HepG2 (cell line): ENCODE measurements around the gene PIK3R1. TPM values are rescaled to one million over a fixed set of nuclear protein-coding genes. Genes with fewer than 3 reads are reported as not detected.

Experiments used
- ARID5B ChIP-seq: IDR thresholded peaks from 2 replicates; pipeline ENCODE4 v1.4.0; 2020; ENCODE audit warnings: mild to moderate bottlenecking, missing genetic modification reagents
- ARNT2 ChIP-seq: sonication (generic); formaldehyde crosslinking; IDR thresholded peaks from 2 replicates; pipeline ENCODE4 v1.8.0; 2022; ENCODE audit warnings: mild to moderate bottlenecking, low read depth, missing genetic modification reagents, moderate library complexity
- BCL6 ChIP-seq: IDR thresholded peaks from 2 replicates; pipeline ENCODE4 v1.6.1; 2016; ENCODE audit warnings: missing genetic modification reagents, missing compliant biosample characterization
- IRX3 ChIP-seq: sonication (generic); formaldehyde crosslinking; IDR thresholded peaks from 2 replicates; pipeline ENCODE4 v1.8.1; 2023; ENCODE audit warnings: mild to moderate bottlenecking, low read depth, missing genetic modification reagents, borderline replicate concordance
- JDP2 ChIP-seq: sonication (generic); formaldehyde crosslinking; IDR thresholded peaks from 2 replicates; pipeline ENCODE4 v1.8.1; 2022; ENCODE audit warnings: missing genetic modification reagents, borderline replicate concordance
- KDM3A ChIP-seq: IDR thresholded peaks from 2 replicates; pipeline ENCODE4 v1.6.1; 2018; ENCODE audit warnings: low read depth, missing compliant biosample characterization
- KLF12 ChIP-seq: sonication (generic); formaldehyde crosslinking; IDR thresholded peaks from 2 replicates; pipeline ENCODE4 v1.4.0; 2020; ENCODE audit warnings: missing genetic modification reagents, borderline replicate concordance
- NFE2L2 ChIP-seq: fragments of 150-350 bp; IDR thresholded peaks from 2 replicates; pipeline ENCODE4 v1.6.1; 2014; ENCODE audit warnings: low read length
- PLRG1 ChIP-seq: fragments of 450-650 bp; conservative IDR thresholded peaks from 2 replicates; pipeline ENCODE4 v1.6.1; 2016
- SRY ChIP-seq: sonication (generic); formaldehyde crosslinking; IDR thresholded peaks from 2 replicates; pipeline ENCODE4 v1.8.0; 2022; ENCODE audit warnings: mild to moderate bottlenecking, missing genetic modification reagents
- USF2 ChIP-seq, 2 experiments: sonication (generic) in 1 of 2; formaldehyde crosslinking in 1 of 2; IDR thresholded peaks; 2 replicates each; pipeline versions ENCODE4 v1.5.1 to v1.6.1; 2011 to 2020; ENCODE audit warnings: borderline replicate concordance in 1 of 2, low read depth in 1 of 2, low read length in 1 of 2, mild to moderate bottlenecking in 1 of 2, missing genetic modification reagents in 1 of 2, moderate library complexity in 1 of 2
- ZNF329 ChIP-seq: sonication (generic); formaldehyde crosslinking; IDR thresholded peaks from 2 replicates; pipeline ENCODE4 v1.9.0; 2021; ENCODE audit warnings: low read depth, mild to moderate bottlenecking, missing genetic modification reagents
- ZNF484 ChIP-seq: sonication (generic); formaldehyde crosslinking; IDR thresholded peaks from 2 replicates; pipeline ENCODE4 v1.5.1; 2020; ENCODE audit warnings: mild to moderate bottlenecking, low read depth, missing genetic modification reagents, borderline replicate concordance
- ZNF576 ChIP-seq: sonication (generic); formaldehyde crosslinking; IDR thresholded peaks from 2 replicates; pipeline ENCODE4 v1.4.0; 2020; ENCODE audit warnings: mild to moderate bottlenecking, missing genetic modification reagents
- polyA plus RNA-seq, 8 experiments: library from polyadenylated mRNA; depleted of rRNA in 3 of 8; stranded (reverse) in 7 of 8; unstranded in 1 of 8; fragments of >200 nt; fragmentation: Illumina TruSeq in 4 of 8; extraction: Trizol in 4 of 8; gene quantifications; 2 replicates each; pipeline versions ENCODE4 v1.2.1 to v1.2.3, GENCODE V29; 2011 to 2016; ENCODE audit warnings: low read depth in 4 of 8, missing spikeins in 1 of 8, mixed read lengths in 1 of 8; ENCODE audit not compliant: insufficient read depth in 1 of 8
- total RNA-seq, 5 experiments: library from RNA; depleted of rRNA; stranded (reverse); fragments of >200 nt; fragmentation: Illumina TruSeq; extraction: Trizol; gene quantifications; 2 replicates each; pipeline ENCODE4 v1.2.3, GENCODE V29; 2016; ENCODE audit warnings: low read depth in 1 of 5

PIK3R1 gene
- total and polyA plus RNA-seq, 2 of the 13 experiments (the other 11 are each of a cell fraction or from before 2014, with no cell fraction given): 8.4 to 21.3 TPM

- TF ChIP-seq USF2 (IDR thresholded peaks at IDR 0.05; ENCODE audit: low read depth, low read length) (no peak), USF2 (CRISPR knock-in tag; IDR thresholded peaks at IDR 0.05; ENCODE audit: borderline replicate concordance) (no peak), ZNF576 (CRISPR knock-in tag) (no peak), ARID5B (CRISPR knock-in tag) (no peak), SRY (CRISPR knock-in tag) (no peak), KDM3A (CRISPR knock-in tag) (no peak), KLF12 (no peak), JDP2 (CRISPR knock-in tag) (no peak), ARNT2 (no peak), PLRG1 (no peak), ZNF329 (CRISPR knock-in tag) (no peak), BCL6 (CRISPR knock-in tag) (peak; percentile 23; the same call in 1 of the 2 replicates), ZNF484 (CRISPR knock-in tag) (no peak), NFE2L2 (no peak), IRX3 (no peak)
Observed at GRCh38 chr5:68172314-68172713, 43.2 kb upstream of the PIK3R1 start (continued).
